Measurements from ENCODE around the gene METTL1.

DNA sequence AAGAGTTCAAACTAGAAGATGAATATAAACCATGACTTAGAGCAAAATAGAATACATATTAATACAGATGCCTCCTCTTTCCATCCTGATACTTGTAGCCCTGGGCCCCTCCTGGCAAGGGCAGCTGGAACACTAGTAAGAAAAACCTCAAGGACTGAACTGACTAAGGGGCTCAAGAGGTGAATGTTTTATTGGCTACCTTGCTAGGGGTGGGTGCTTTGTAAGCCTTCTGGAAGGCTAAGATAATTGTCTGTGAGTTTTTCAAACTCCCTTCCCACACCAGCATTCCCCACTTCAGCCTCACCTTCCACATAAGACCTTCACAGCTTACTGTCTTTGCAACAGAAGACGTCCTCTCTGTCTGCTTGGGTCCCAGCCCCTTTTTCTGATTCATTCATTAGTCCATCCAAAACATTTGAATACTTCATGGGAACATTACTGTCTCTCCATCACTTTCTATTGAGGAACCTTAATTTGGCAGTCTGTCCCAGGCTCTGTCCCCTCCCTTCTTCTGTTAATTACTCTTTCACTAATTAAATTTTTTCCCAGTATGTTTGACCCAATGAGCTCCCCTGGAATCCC, 18.1 kb downstream of the METTL1 start:
- TF ChIP-seq, protein P1, sequence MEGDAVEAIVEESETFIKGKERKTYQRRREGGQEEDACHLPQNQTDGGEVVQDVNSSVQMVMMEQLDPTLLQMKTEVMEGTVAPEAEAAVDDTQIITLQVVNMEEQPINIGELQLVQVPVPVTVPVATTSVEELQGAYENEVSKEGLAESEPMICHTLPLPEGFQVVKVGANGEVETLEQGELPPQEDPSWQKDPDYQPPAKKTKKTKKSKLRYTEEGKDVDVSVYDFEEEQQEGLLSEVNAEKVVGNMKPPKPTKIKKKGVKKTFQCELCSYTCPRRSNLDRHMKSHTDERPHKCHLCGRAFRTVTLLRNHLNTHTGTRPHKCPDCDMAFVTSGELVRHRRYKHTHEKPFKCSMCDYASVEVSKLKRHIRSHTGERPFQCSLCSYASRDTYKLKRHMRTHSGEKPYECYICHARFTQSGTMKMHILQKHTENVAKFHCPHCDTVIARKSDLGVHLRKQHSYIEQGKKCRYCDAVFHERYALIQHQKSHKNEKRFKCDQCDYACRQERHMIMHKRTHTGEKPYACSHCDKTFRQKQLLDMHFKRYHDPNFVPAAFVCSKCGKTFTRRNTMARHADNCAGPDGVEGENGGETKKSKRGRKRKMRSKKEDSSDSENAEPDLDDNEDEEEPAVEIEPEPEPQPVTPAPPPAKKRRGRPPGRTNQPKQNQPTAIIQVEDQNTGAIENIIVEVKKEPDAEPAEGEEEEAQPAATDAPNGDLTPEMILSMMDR (IDR thresholded peaks at IDR 0.05) = no peak
- TF ChIP-seq ZFX (IDR thresholded peaks at IDR 0.05; ENCODE audit: borderline replicate concordance) = no peak
